MCF 10A (cell line): ENCODE data around the gene WFS1. TPM values are rescaled to one million over a fixed set of nuclear protein-coding genes. Genes with fewer than 3 reads are reported as not detected.

Source experiments
- BruUV-seq: library from RNA; stranded (reverse); fragments of 400-500 nt; replicated peaks from 2 replicates; lab custom pipeline; 2021; lab: Mats Ljungman, UMichigan
- CTCF ChIA-PET: fragments of 300-600 bp; sonication (Branson Sonifier 250); formaldehyde crosslinking; extraction: SDS; loops from one replicate; lab custom pipeline; 2021; ENCODE audit warnings: antibody characterized with exemption, inconsistent platforms; lab: Yijun Ruan, JAX
- POLR2A ChIA-PET: fragments of 300-600, 350-650 bp; sonication (Branson Sonifier 250); formaldehyde crosslinking; extraction: SDS; loops from one replicate; lab custom pipeline; 2020; ENCODE audit warnings: antibody characterized with exemption, inconsistent platforms; lab: Yijun Ruan, JAX
- DNase-seq: peaks from one replicate; pipeline ENCODE4 v3.0.0-alpha.2; 2018; ENCODE audit not compliant: unreplicated experiment
- H3K27ac Mint-ChIP-seq: one replicate; pipeline ENCODE4 v1.8.0; 2022; ENCODE audit warnings: mild to moderate bottlenecking, low read depth, mixed read lengths; ENCODE audit not compliant: unreplicated experiment
- H3K27me3 Mint-ChIP-seq: one replicate; pipeline ENCODE4 v1.8.0; 2022; ENCODE audit warnings: mixed read lengths; ENCODE audit not compliant: insufficient read depth, unreplicated experiment
- H3K36me3 Mint-ChIP-seq: one replicate; pipeline ENCODE4 v1.8.0; 2022; ENCODE audit warnings: mild to moderate bottlenecking, moderate library complexity, mixed read lengths; ENCODE audit not compliant: insufficient read depth, unreplicated experiment
- H3K4me1 Mint-ChIP-seq: one replicate; pipeline ENCODE4 v1.8.0; 2022; ENCODE audit warnings: mixed read lengths; ENCODE audit not compliant: insufficient read depth, unreplicated experiment
- H3K4me3 Mint-ChIP-seq: one replicate; pipeline ENCODE4 v1.8.0; 2022; ENCODE audit warnings: mild to moderate bottlenecking, moderate library complexity, mixed read lengths; ENCODE audit not compliant: unreplicated experiment
- H3K9me3 Mint-ChIP-seq: one replicate; pipeline ENCODE4 v1.8.0; 2022; ENCODE audit warnings: mixed read lengths; ENCODE audit not compliant: unreplicated experiment
- CTCF ChIP-seq: fragments of 200-600 bp; IDR thresholded peaks from one replicate; pipeline ENCODE4 v1.8.0; 2022; ENCODE audit warnings: antibody characterized with exemption, mild to moderate bottlenecking; ENCODE audit not compliant: unreplicated experiment
- intact Hi-C: fragments of 100-400 bp; cut with micrococcal nuclease; formaldehyde crosslinking; loops from 2 replicates; pipeline ENCODE4 v1.14.1; 2022
- total RNA-seq: library from RNA; stranded (reverse); gene quantifications from 2 replicates; pipeline ENCODE4 v1.2.3, GENCODE V29; 2022

The WFS1 gene
- total RNA-seq, 1 experiment from 2014 or later = 41.7 TPM

- Mint-ChIP-seq H3K27ac (no peak overlapping the region), H3K9me3 (no peaks in the 10 kb centered on the region), H3K27me3 (no peaks in the 10 kb centered on the region), H3K36me3 (peaks cover 4% of the 10 kb centered on the region), H3K4me3 (no peak overlapping the region), H3K4me1 (no peaks in the 10 kb centered on the region)
- CTCF ChIA-PET = interaction anchor here (0.6 to 20.3 kb wide), 45 partner anchors 9 to 1856 kb away, joined by 3 to 522 read pairs (median 4); no protein-coding TSS in a partner anchor
- BruUV-seq = no TSS peak
- TF ChIP-seq CTCF = peak; percentile 97
- intact Hi-C loops = loop anchor here (1.0 kb wide), 3 partner anchors 63 to 329 kb away; no protein-coding TSS in a partner anchor
- POLR2A ChIA-PET = interaction anchor here (0.7 to 1.3 kb wide), 3 partner anchors 63 to 328 kb away, joined by 3 read pairs; no protein-coding TSS in a partner anchor
- DNase-seq = peak; percentile 74
Observed at GRCh38 chr4:6327220-6327917, 57.7 kb downstream of the WFS1 start.

- ChIA-PET CTCF (interaction anchor here (0.5 to 20.3 kb wide), 20 partner anchors 10 to 1330 kb away, joined by 3 to 522 read pairs (median 6); no protein-coding TSS in a partner anchor), POLR2A (interaction anchor here (1.3 kb wide), 2 partner anchors 77 to 79 kb away, joined by 3 to 4 read pairs; no protein-coding TSS in a partner anchor)
- intact Hi-C loops = no loop called here
- DNase-seq = no peak
- Mint-ChIP-seq H3K4me3 (no peak overlapping the region), H3K9me3 (no peaks in the 10 kb centered on the region), H3K27me3 (no peaks in the 10 kb centered on the region), H3K36me3 (peaks cover 4% of the 10 kb centered on the region), H3K27ac (no peak overlapping the region), H3K4me1 (no peaks in the 10 kb centered on the region)
- TF ChIP-seq CTCF = no peak
- no TSS peak for BruUV-seq
Observed at GRCh38 chr4:6328526-6328925, 58.9 kb downstream of the WFS1 start.

- H3K4me1 Mint-ChIP-seq = no peaks in the 10 kb centered on the region
- no peak for DNase-seq
- H3K4me3 Mint-ChIP-seq = no peak overlapping the region
- intact Hi-C loops = no loop called here
- peaks cover 4% of the 10 kb centered on the region for H3K36me3 Mint-ChIP-seq
- CTCF ChIA-PET = interaction anchor here (0.5 to 20.3 kb wide), 18 partner anchors 9 to 496 kb away, joined by 3 to 522 read pairs (median 6); no protein-coding TSS in a partner anchor
- POLR2A ChIA-PET = interaction anchor here (1.3 kb wide), 1 partner anchor 80 kb away, joined by 4 read pairs; no protein-coding TSS in a partner anchor
- no peaks in the 10 kb centered on the region for H3K9me3 Mint-ChIP-seq
- no TSS peak for BruUV-seq
- H3K27ac Mint-ChIP-seq = no peak overlapping the region
- no peak for TF ChIP-seq CTCF
- no peaks in the 10 kb centered on the region for H3K27me3 Mint-ChIP-seq
Observed at GRCh38 chr4:6329478-6330383, 60.1 kb downstream of the WFS1 start.
